ENCODE data around the gene TSPAN8. TPM values are rescaled to one million over a fixed set of nuclear protein-coding genes. Genes with fewer than 3 reads are reported as not detected.

The TSPAN8 gene
- total and polyA plus RNA-seq, 2 donors from 2014 or later, result 61.2 to 77.3 TPM

- Histone ChIP-seq H3K4me3 (ENCODE audit: low read length in 3 of 3) (no peak overlapping the region), H3K36me3 (ENCODE audit: control insufficient read depth in 2 of 3, insufficient read depth in 3 of 3, low read length in 3 of 3) (no peaks in the 10 kb centered on the region), H3K9me3 (ENCODE audit: control insufficient read depth in 2 of 3, insufficient read depth in 1 of 3, low read length in 3 of 3) (no peaks in the 10 kb centered on the region), H3K9ac (ENCODE audit: low read length in 3 of 3) (no peak overlapping the region), H3K27ac (ENCODE audit: low read depth in 2 of 2, low read length in 2 of 2) (no peak overlapping the region), H3K4me1 (ENCODE audit: control insufficient read depth in 2 of 3, insufficient read depth in 2 of 3, low read depth in 1 of 3, low read length in 3 of 3) (no peaks in the 10 kb centered on the region), H3K27me3 (ENCODE audit: control insufficient read depth, insufficient read depth, low read length) (no peaks in the 10 kb centered on the region)
- FAIRE-seq (no peak), DNase-seq (no peak)
- TF ChIP-seq, protein P1, sequence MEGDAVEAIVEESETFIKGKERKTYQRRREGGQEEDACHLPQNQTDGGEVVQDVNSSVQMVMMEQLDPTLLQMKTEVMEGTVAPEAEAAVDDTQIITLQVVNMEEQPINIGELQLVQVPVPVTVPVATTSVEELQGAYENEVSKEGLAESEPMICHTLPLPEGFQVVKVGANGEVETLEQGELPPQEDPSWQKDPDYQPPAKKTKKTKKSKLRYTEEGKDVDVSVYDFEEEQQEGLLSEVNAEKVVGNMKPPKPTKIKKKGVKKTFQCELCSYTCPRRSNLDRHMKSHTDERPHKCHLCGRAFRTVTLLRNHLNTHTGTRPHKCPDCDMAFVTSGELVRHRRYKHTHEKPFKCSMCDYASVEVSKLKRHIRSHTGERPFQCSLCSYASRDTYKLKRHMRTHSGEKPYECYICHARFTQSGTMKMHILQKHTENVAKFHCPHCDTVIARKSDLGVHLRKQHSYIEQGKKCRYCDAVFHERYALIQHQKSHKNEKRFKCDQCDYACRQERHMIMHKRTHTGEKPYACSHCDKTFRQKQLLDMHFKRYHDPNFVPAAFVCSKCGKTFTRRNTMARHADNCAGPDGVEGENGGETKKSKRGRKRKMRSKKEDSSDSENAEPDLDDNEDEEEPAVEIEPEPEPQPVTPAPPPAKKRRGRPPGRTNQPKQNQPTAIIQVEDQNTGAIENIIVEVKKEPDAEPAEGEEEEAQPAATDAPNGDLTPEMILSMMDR (IDR thresholded peaks at IDR 0.05; ENCODE audit: borderline replicate concordance, extremely low read depth, insufficient read depth), result no peak
- intact Hi-C loops (cut with DNase I), result no loop called here
Observed at GRCh38 chr12:71178162-71178561, 20.4 kb upstream of the TSPAN8 start.

DNA sequence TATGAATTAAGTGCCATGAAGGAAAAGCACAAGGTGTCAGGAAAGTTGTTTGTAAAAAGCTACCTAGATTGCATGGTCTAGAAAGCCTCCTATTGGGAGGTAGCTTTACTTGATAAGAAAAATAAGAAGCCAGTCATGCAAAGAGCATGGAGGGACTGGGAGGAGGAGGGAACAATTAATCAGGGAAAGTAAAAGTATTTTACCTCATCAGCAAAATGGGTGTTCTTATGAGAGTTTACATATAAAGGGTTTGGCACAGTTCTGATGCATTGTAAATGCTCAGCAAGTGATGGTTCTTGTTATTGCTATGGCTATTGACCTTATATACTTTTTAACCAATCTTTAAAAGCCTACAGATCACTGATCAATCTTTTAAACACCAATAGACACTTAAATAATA is 17.0 kb upstream of the TSPAN8 start:
- no peaks in the 10 kb centered on the region for H3K9me3 ChIP-seq (ENCODE audit: control insufficient read depth in 2 of 3, insufficient read depth in 1 of 3, low read length in 3 of 3)
- intact Hi-C loops (cut with DNase I), result no loop called here
- H3K4me1 ChIP-seq (ENCODE audit: control insufficient read depth in 2 of 3, insufficient read depth in 2 of 3, low read depth in 1 of 3, low read length in 3 of 3), result no peaks in the 10 kb centered on the region
- DNase-seq (no peak), FAIRE-seq (no peak)
- TF ChIP-seq, protein P1 (IDR thresholded peaks at IDR 0.05; ENCODE audit: borderline replicate concordance, extremely low read depth, insufficient read depth), result no peak
- H3K36me3 ChIP-seq (ENCODE audit: control insufficient read depth in 2 of 3, insufficient read depth in 3 of 3, low read length in 3 of 3), result no peaks in the 10 kb centered on the region
- H3K27me3 ChIP-seq (ENCODE audit: control insufficient read depth, insufficient read depth, low read length), result no peaks in the 10 kb centered on the region
- no peak overlapping the region for H3K9ac ChIP-seq (ENCODE audit: low read length in 3 of 3)
- no peak overlapping the region for H3K27ac ChIP-seq (ENCODE audit: low read depth in 2 of 2, low read length in 2 of 2)
- no peak overlapping the region for H3K4me3 ChIP-seq (ENCODE audit: low read length in 3 of 3)

DNA sequence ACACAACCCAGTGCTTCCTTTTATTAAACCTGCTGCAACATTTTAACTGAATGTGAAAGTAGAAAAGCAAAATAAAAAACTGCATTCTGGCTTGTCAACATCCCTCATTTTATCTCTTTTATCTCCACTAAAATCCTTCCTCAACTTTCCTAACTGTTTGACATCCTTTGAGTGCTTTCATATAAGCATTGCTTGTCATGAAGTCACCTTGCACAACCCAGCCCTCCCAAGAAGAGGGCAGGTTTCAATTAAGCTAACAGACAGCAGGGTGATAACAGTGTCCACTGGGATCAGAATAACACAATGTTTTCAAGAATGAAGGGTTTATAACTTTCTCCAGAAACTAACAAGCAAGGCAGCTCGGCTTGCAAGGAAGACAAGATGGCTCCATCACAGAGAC is 16.3 kb upstream of the TSPAN8 start:
- no peak overlapping the region for H3K4me3 ChIP-seq (ENCODE audit: low read length in 3 of 3)
- TF ChIP-seq, protein P1 (IDR thresholded peaks at IDR 0.05; ENCODE audit: borderline replicate concordance, extremely low read depth, insufficient read depth), result no peak
- H3K9ac ChIP-seq (ENCODE audit: low read length in 3 of 3), result no peak overlapping the region
- no peak overlapping the region for H3K27ac ChIP-seq (ENCODE audit: low read depth in 2 of 2, low read length in 2 of 2)
- intact Hi-C loops (cut with DNase I), result no loop called here
- no peaks in the 10 kb centered on the region for H3K27me3 ChIP-seq (ENCODE audit: control insufficient read depth, insufficient read depth, low read length)
- FAIRE-seq (no peak), DNase-seq (no peak)
- H3K4me1 ChIP-seq (ENCODE audit: control insufficient read depth in 2 of 3, insufficient read depth in 2 of 3, low read depth in 1 of 3, low read length in 3 of 3), result no peaks in the 10 kb centered on the region
- H3K9me3 ChIP-seq (ENCODE audit: control insufficient read depth in 2 of 3, insufficient read depth in 1 of 3, low read length in 3 of 3), result no peaks in the 10 kb centered on the region
- H3K36me3 ChIP-seq (ENCODE audit: control insufficient read depth in 2 of 3, insufficient read depth in 3 of 3, low read length in 3 of 3), result no peaks in the 10 kb centered on the region

DNA sequence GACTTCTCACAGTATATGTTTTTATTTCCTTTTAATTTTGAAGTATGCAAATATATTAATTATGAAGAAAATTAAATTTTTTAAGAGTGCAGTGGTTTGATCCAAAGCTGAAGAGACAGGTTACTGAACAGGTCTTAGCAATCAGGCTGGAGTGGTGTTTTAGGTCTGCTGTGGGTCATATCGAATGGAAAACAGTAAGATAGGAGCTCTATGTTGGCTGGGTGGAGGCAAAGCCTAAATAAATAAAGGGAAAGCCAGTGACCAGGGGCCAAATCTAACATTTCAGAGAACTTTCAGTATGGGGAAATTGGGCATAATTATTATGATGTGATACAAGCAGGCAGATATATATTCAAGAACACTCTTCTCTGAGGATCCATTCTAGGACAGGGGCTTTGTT is 12.7 kb upstream of the TSPAN8 start:
- Histone ChIP-seq H3K27me3 (ENCODE audit: control insufficient read depth, insufficient read depth, low read length) (no peaks in the 10 kb centered on the region), H3K36me3 (ENCODE audit: control insufficient read depth in 2 of 3, insufficient read depth in 3 of 3, low read length in 3 of 3) (no peaks in the 10 kb centered on the region), H3K9me3 (ENCODE audit: control insufficient read depth in 2 of 3, insufficient read depth in 1 of 3, low read length in 3 of 3) (no peaks in the 10 kb centered on the region), H3K4me3 (ENCODE audit: low read length in 3 of 3) (no peak overlapping the region), H3K4me1 (ENCODE audit: control insufficient read depth in 2 of 3, insufficient read depth in 2 of 3, low read depth in 1 of 3, low read length in 3 of 3) (no peaks in the 10 kb centered on the region), H3K27ac (ENCODE audit: low read depth in 2 of 2, low read length in 2 of 2) (no peak overlapping the region), H3K9ac (ENCODE audit: low read length in 3 of 3) (no peak overlapping the region)
- intact Hi-C loops (cut with DNase I), result no loop called here
- DNase-seq (no peak), FAIRE-seq (no peak)
- TF ChIP-seq, protein P1 (IDR thresholded peaks at IDR 0.05; ENCODE audit: borderline replicate concordance, extremely low read depth, insufficient read depth), result no peak
